ENCODE data around the gene SLC22A14. TPM values are rescaled to one million over a fixed set of nuclear protein-coding genes. Genes with fewer than 3 reads are reported as not detected.

SLC22A14 gene
- total RNA-seq, 1 donor from 2014 or later = not detected

DNA sequence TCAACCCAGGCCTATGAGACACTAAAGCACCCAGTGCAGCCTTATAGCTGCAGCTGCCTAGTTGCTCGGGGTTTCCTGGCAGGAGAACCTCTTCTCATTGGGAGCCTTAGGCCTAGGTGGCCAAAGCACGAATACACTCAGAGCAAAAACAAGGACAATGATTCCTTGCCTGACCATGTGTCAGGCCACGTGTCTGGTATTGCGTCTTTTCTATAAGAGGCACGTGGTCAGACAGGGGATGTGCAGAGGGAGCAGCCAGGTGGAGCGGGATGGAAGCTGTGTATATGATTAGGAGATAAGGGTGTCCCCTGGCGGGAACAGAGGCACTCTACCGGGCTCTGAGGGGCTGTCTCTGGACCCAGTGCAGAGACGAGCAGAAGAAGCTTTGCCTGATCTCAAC is 26.4 kb downstream of the SLC22A14 start:
- Histone ChIP-seq H3F3A (ENCODE audit: low read depth) (no peaks in the 10 kb centered on the region), H3K36me3 (no peaks in the 10 kb centered on the region), H3K27me3 (no peaks in the 10 kb centered on the region), H4K20me1 (ENCODE audit: low read depth) (no peaks in the 10 kb centered on the region), H3K4me2 (no peak overlapping the region), H2AFZ (replicated peaks) (no peak overlapping the region), H3K9me3 (ENCODE audit: low read depth) (no peaks in the 10 kb centered on the region), H3K4me1 (no peaks in the 10 kb centered on the region), H3K79me2 (ENCODE audit: low read depth) (no peaks in the 10 kb centered on the region), H3K27ac (no peak overlapping the region), H3K9ac (no peak overlapping the region), H3K4me3 (no peak overlapping the region)
- TF ChIP-seq, protein P1, sequence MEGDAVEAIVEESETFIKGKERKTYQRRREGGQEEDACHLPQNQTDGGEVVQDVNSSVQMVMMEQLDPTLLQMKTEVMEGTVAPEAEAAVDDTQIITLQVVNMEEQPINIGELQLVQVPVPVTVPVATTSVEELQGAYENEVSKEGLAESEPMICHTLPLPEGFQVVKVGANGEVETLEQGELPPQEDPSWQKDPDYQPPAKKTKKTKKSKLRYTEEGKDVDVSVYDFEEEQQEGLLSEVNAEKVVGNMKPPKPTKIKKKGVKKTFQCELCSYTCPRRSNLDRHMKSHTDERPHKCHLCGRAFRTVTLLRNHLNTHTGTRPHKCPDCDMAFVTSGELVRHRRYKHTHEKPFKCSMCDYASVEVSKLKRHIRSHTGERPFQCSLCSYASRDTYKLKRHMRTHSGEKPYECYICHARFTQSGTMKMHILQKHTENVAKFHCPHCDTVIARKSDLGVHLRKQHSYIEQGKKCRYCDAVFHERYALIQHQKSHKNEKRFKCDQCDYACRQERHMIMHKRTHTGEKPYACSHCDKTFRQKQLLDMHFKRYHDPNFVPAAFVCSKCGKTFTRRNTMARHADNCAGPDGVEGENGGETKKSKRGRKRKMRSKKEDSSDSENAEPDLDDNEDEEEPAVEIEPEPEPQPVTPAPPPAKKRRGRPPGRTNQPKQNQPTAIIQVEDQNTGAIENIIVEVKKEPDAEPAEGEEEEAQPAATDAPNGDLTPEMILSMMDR (IDR thresholded peaks at IDR 0.05) = no peak
- TF ChIP-seq EZH2phosphoT487 (IDR thresholded peaks at IDR 0.05) (no peak), EZH2 (IDR thresholded peaks at IDR 0.05) (no peak)
- Mint-ChIP-seq H3K27me3 (ENCODE audit: insufficient read depth, low read depth) (peaks cover 22% of the 10 kb centered on the region), H3K27ac (no peak overlapping the region), H3K4me1 (peaks cover 9% of the 10 kb centered on the region), H3K36me3 (no peaks in the 10 kb centered on the region), H3K4me3 (no peak overlapping the region), H3K9me3 (peaks cover 3% of the 10 kb centered on the region)
- DNase-seq (ENCODE audit: low spot score) = no peak

DNA sequence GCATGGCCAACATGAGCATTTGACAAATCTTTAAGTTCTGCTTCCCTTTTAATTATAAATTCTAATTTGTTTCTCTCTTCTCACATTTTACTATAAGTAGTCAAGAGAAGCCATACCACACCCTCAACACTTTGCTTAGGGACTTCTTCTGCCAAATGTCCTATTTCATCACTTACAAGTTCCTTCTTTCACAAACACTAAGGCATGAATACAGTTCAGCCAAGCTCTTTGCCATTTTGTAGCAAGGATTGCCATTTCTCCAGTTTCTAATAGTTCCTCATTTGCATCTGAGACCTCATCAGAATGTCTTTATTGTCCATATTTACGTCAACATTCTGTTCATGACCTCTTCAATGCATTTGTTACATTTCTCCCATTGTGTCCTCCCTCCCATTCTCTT is 29.4 kb downstream of the SLC22A14 start:
- DNase-seq (ENCODE audit: low spot score) = no peak
- Mint-ChIP-seq H3K27me3 (ENCODE audit: insufficient read depth, low read depth) (peaks cover 17% of the 10 kb centered on the region), H3K4me1 (peaks cover 25% of the 10 kb centered on the region), H3K36me3 (no peaks in the 10 kb centered on the region), H3K4me3 (no peak overlapping the region), H3K27ac (no peak overlapping the region), H3K9me3 (no peaks in the 10 kb centered on the region)
- H3K79me2 ChIP-seq (ENCODE audit: low read depth) = no peaks in the 10 kb centered on the region
- H3K36me3 ChIP-seq = no peaks in the 10 kb centered on the region
- no peak overlapping the region for H3K9ac ChIP-seq
- peaks cover 17% of the 10 kb centered on the region for H3K4me1 ChIP-seq
- no peaks in the 10 kb centered on the region for H3K9me3 ChIP-seq (ENCODE audit: low read depth)
- H3K27me3 ChIP-seq = no peaks in the 10 kb centered on the region
- TF ChIP-seq EZH2phosphoT487 (IDR thresholded peaks at IDR 0.05) (no peak), EZH2 (IDR thresholded peaks at IDR 0.05) (no peak)
- TF ChIP-seq, protein P1 (IDR thresholded peaks at IDR 0.05) = no peak
- no peak overlapping the region for H3K4me2 ChIP-seq
- H4K20me1 ChIP-seq (ENCODE audit: low read depth) = no peaks in the 10 kb centered on the region
- H3K27ac ChIP-seq = no peak overlapping the region
- peaks cover 9% of the 10 kb centered on the region for H3F3A ChIP-seq (ENCODE audit: low read depth)
- no peak overlapping the region for H2AFZ ChIP-seq (replicated peaks)
- H3K4me3 ChIP-seq = no peak overlapping the region

DNA sequence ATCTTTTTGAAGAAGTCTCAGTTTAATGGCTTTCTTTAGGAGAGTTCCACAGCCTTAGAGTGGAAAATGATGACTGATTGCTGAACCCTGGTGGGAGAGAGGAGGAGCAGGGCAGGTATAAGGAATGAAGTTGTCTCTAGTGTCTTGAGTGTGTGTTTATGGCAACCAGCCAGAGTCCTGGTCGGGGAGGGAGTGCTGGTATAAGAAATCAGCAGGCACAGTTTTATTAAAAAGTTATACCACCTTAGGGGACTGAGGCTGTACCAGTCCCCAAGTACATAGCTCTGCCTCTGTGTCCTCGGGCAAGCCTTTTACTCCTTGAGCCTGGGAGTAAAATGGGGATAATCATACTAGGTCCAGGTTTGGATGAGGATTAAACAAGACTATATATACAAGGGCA is 29.8 kb downstream of the SLC22A14 start:
- no peak overlapping the region for H3K4me3 ChIP-seq
- H3K9ac ChIP-seq = no peak overlapping the region
- Mint-ChIP-seq H3K4me3 (no peak overlapping the region), H3K4me1 (peaks cover 25% of the 10 kb centered on the region), H3K27me3 (ENCODE audit: insufficient read depth, low read depth) (peaks cover 15% of the 10 kb centered on the region), H3K36me3 (no peaks in the 10 kb centered on the region), H3K27ac (no peak overlapping the region), H3K9me3 (no peaks in the 10 kb centered on the region)
- no peak overlapping the region for H2AFZ ChIP-seq (replicated peaks)
- no peaks in the 10 kb centered on the region for H4K20me1 ChIP-seq (ENCODE audit: low read depth)
- H3K27ac ChIP-seq = no peak overlapping the region
- H3K9me3 ChIP-seq (ENCODE audit: low read depth) = no peaks in the 10 kb centered on the region
- no peaks in the 10 kb centered on the region for H3K79me2 ChIP-seq (ENCODE audit: low read depth)
- TF ChIP-seq EZH2 (IDR thresholded peaks at IDR 0.05) (no peak), EZH2phosphoT487 (IDR thresholded peaks at IDR 0.05) (no peak)
- TF ChIP-seq, protein P1 (IDR thresholded peaks at IDR 0.05) = no peak
- H3F3A ChIP-seq (ENCODE audit: low read depth) = peaks cover 9% of the 10 kb centered on the region
- DNase-seq (ENCODE audit: low spot score) = no peak
- no peak overlapping the region for H3K4me2 ChIP-seq
- peaks cover 17% of the 10 kb centered on the region for H3K4me1 ChIP-seq
- H3K27me3 ChIP-seq = no peaks in the 10 kb centered on the region
- no peaks in the 10 kb centered on the region for H3K36me3 ChIP-seq
